ENCODE measurements around the gene EFHC1. TPM values are rescaled to one million over a fixed set of nuclear protein-coding genes. Genes with fewer than 3 reads are reported as not detected.

Gene EFHC1
- total and polyA plus RNA-seq, 2 experiments from 2014 or later = 24.3 to 28.0 TPM

GRCh38 chr6:52562911-52563310 lies 142.8 kb downstream of the EFHC1 start:
- Histone ChIP-seq H3F3A (replicated peaks; ENCODE audit: low read depth) (no peaks in the 10 kb centered on the region), H4K20me1 (replicated peaks; ENCODE audit: insufficient read depth) (no peaks in the 10 kb centered on the region; the same call in 1 of the 2 replicates), H3K4me2 (no peak overlapping the region), H3K27ac (ENCODE audit: low read depth) (no peak overlapping the region), H3K9me2 (ENCODE audit: insufficient read depth) (0 out of 2 replicates have a peak, but pooled peaks cover 4% of the 10 kb centered on the region), H3K4me1 (ENCODE audit: insufficient read depth) (peaks cover 21% of the 10 kb centered on the region), H3K36me3 (ENCODE audit: insufficient read depth) (no peaks in the 10 kb centered on the region), H3K27me3 (ENCODE audit: insufficient read depth) (no peaks in the 10 kb centered on the region), H3K4me3 (no peak overlapping the region), H2AFZ (no peak overlapping the region), H3K79me2 (replicated peaks; ENCODE audit: insufficient read depth) (peaks cover 79% of the 10 kb centered on the region)
- no peak for DNase-seq (ENCODE audit: low spot score)
- TF ChIP-seq JUNB (IDR thresholded peaks at IDR 0.05; ENCODE audit: unreplicated experiment) (no peak), ZNF114 (CRISPR knock-in tag; IDR thresholded peaks at IDR 0.05) (no peak), ZNF331 (CRISPR knock-in tag; IDR thresholded peaks at IDR 0.05; ENCODE audit: low read depth) (no peak), CREB1 (CRISPR knock-in tag; IDR thresholded peaks at IDR 0.05; ENCODE audit: low read depth) (no peak), POLR2AphosphoS5 (IDR thresholded peaks at IDR 0.05; ENCODE audit: low read depth) (no peak), CTCF (conservative IDR thresholded peaks at IDR 0.05; ENCODE audit: low read depth in 2 of 2) (no peak), ETS1 (IDR thresholded peaks at IDR 0.05) (no peak), NANOG (IDR thresholded peaks at IDR 0.05; ENCODE audit: borderline replicate concordance) (no peak), STAT1 (IDR thresholded peaks at IDR 0.05; ENCODE audit: unreplicated experiment) (no peak), EZH2phosphoT487 (IDR thresholded peaks at IDR 0.05; ENCODE audit: unreplicated experiment) (no peak), EZH2 (IDR thresholded peaks at IDR 0.05; ENCODE audit: low read depth, unreplicated experiment) (no peak)
- TF ChIP-seq, protein P1, sequence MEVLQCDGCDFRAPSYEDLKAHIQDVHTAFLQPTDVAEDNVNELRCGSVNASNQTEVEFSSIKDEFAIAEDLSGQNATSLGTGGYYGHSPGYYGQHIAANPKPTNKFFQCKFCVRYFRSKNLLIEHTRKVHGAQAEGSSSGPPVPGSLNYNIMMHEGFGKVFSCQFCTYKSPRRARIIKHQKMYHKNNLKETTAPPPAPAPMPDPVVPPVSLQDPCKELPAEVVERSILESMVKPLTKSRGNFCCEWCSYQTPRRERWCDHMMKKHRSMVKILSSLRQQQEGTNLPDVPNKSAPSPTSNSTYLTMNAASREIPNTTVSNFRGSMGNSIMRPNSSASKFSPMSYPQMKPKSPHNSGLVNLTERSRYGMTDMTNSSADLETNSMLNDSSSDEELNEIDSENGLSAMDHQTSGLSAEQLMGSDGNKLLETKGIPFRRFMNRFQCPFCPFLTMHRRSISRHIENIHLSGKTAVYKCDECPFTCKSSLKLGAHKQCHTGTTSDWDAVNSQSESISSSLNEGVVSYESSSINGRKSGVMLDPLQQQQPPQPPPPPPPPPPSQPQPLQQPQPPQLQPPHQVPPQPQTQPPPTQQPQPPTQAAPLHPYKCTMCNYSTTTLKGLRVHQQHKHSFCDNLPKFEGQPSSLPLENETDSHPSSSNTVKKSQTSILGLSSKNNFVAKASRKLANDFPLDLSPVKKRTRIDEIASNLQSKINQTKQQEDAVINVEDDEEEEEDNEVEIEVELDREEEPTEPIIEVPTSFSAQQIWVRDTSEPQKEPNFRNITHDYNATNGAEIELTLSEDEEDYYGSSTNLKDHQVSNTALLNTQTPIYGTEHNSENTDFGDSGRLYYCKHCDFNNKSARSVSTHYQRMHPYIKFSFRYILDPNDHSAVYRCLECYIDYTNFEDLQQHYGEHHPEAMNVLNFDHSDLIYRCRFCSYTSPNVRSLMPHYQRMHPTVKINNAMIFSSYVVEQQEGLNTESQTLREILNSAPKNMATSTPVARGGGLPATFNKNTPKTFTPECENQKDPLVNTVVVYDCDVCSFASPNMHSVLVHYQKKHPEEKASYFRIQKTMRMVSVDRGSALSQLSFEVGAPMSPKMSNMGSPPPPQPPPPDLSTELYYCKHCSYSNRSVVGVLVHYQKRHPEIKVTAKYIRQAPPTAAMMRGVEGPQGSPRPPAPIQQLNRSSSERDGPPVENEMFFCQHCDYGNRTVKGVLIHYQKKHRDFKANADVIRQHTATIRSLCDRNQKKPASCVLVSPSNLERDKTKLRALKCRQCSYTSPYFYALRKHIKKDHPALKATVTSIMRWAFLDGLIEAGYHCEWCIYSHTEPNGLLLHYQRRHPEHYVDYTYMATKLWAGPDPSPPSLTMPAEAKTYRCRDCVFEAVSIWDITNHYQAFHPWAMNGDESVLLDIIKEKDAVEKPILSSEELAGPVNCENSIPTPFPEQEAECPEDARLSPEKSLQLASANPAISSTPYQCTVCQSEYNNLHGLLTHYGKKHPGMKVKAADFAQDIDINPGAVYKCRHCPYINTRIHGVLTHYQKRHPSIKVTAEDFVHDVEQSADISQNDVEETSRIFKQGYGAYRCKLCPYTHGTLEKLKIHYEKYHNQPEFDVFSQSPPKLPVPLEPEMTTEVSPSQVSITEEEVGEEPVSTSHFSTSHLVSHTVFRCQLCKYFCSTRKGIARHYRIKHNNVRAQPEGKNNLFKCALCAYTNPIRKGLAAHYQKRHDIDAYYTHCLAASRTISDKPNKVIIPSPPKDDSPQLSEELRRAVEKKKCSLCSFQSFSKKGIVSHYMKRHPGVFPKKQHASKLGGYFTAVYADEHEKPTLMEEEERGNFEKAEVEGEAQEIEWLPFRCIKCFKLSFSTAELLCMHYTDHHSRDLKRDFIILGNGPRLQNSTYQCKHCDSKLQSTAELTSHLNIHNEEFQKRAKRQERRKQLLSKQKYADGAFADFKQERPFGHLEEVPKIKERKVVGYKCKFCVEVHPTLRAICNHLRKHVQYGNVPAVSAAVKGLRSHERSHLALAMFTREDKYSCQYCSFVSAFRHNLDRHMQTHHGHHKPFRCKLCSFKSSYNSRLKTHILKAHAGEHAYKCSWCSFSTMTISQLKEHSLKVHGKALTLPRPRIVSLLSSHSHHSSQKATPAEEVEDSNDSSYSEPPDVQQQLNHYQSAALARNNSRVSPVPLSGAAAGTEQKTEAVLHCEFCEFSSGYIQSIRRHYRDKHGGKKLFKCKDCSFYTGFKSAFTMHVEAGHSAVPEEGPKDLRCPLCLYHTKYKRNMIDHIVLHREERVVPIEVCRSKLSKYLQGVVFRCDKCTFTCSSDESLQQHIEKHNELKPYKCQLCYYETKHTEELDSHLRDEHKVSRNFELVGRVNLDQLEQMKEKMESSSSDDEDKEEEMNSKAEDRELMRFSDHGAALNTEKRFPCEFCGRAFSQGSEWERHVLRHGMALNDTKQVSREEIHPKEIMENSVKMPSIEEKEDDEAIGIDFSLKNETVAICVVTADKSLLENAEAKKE (CRISPR knock-in tag; IDR thresholded peaks at IDR 0.05) = no peak
- TF ChIP-seq, protein P2, sequence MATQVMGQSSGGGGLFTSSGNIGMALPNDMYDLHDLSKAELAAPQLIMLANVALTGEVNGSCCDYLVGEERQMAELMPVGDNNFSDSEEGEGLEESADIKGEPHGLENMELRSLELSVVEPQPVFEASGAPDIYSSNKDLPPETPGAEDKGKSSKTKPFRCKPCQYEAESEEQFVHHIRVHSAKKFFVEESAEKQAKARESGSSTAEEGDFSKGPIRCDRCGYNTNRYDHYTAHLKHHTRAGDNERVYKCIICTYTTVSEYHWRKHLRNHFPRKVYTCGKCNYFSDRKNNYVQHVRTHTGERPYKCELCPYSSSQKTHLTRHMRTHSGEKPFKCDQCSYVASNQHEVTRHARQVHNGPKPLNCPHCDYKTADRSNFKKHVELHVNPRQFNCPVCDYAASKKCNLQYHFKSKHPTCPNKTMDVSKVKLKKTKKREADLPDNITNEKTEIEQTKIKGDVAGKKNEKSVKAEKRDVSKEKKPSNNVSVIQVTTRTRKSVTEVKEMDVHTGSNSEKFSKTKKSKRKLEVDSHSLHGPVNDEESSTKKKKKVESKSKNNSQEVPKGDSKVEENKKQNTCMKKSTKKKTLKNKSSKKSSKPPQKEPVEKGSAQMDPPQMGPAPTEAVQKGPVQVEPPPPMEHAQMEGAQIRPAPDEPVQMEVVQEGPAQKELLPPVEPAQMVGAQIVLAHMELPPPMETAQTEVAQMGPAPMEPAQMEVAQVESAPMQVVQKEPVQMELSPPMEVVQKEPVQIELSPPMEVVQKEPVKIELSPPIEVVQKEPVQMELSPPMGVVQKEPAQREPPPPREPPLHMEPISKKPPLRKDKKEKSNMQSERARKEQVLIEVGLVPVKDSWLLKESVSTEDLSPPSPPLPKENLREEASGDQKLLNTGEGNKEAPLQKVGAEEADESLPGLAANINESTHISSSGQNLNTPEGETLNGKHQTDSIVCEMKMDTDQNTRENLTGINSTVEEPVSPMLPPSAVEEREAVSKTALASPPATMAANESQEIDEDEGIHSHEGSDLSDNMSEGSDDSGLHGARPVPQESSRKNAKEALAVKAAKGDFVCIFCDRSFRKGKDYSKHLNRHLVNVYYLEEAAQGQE (IDR thresholded peaks at IDR 0.05; ENCODE audit: unreplicated experiment) = no peak
- no peak for ATAC-seq
- peaks cover 40% of the 10 kb centered on the region for H3K4me1 Mint-ChIP-seq
- H3K27me3 Mint-ChIP-seq (ENCODE audit: insufficient read depth, low read depth, poor library complexity) = peaks cover 3% of the 10 kb centered on the region
- no peaks in the 10 kb centered on the region for H3K36me3 Mint-ChIP-seq (ENCODE audit: low read depth)
- no peak overlapping the region for H3K27ac Mint-ChIP-seq
- no peaks in the 10 kb centered on the region for H3K9me3 Mint-ChIP-seq
- H3K4me3 Mint-ChIP-seq = no peak overlapping the region

Data from GM23338 (cell line).